Panc1 (cell line): ENCODE data around the gene GPR83. TPM values are rescaled to one million over a fixed set of nuclear protein-coding genes. Genes with fewer than 3 reads are reported as not detected.

Source experiments
- ATAC-seq: fragments of 200-7000 bp; cut with Tn5 transposase; 2 replicates; pipeline ENCODE4 v1.9.1; 2020; ENCODE audit warnings: mild to moderate bottlenecking, moderate library complexity
- BruUV-seq: library from RNA; stranded (reverse); fragments of 400-500 nt; replicated peaks from 2 replicates; lab custom pipeline; 2021; lab: Mats Ljungman, UMichigan
- CTCF ChIA-PET: fragments of 300-600 bp; sonication (Branson Sonifier 250); formaldehyde crosslinking; loops from one replicate; lab custom pipeline; 2022; ENCODE audit warnings: antibody characterized with exemption; lab: Charles Lee
- POLR2A ChIA-PET: fragments of 300-600 bp; sonication (Branson Sonifier 250); formaldehyde crosslinking; loops from one replicate; lab custom pipeline; 2022; ENCODE audit warnings: antibody characterized with exemption; lab: Charles Lee
- DNase-seq: peaks from one replicate; pipeline ENCODE4 v3.0.0-alpha.2; 2010; ENCODE audit warnings: low read depth, low spot score
- H3K27ac ChIP-seq: 2 replicates; pipeline ENCODE4 v1.5.1; 2011; ENCODE audit warnings: mild to moderate bottlenecking, low read length, inconsistent platforms
- H3K27me3 ChIP-seq: fragments of 200-500 bp; sonication (Bioruptor generic); 2 replicates; pipeline ENCODE4 v1.6.0; 2014; ENCODE audit warnings: low read length, inconsistent platforms; ENCODE audit not compliant: control insufficient read depth, insufficient read depth
- H3K36me3 ChIP-seq: fragments of 200-500 bp; sonication (Bioruptor generic); 2 replicates; pipeline ENCODE4 v1.5.1; 2014; ENCODE audit warnings: inconsistent platforms, mild to moderate bottlenecking, low read length, moderate library complexity; ENCODE audit not compliant: control insufficient read depth, insufficient read depth
- H3K4me1 ChIP-seq: 2 replicates; pipeline ENCODE4 v1.5.1; 2011; ENCODE audit warnings: inconsistent platforms, mild to moderate bottlenecking, low read length, moderate library complexity; ENCODE audit not compliant: control insufficient read depth, insufficient read depth
- H3K4me3 ChIP-seq, 2 experiments: 2 replicates each; pipeline ENCODE4 v1.5.1; 2011 to 2012; ENCODE audit warnings: low read depth in 2 of 2, low read length in 2 of 2, mild to moderate bottlenecking in 2 of 2, inconsistent platforms in 1 of 2, moderate library complexity in 1 of 2
- H3K9me3 ChIP-seq: fragments of 200-500 bp; sonication (Bioruptor generic); 2 replicates; pipeline ENCODE4 v1.5.1; 2014; ENCODE audit warnings: low read depth, mild to moderate bottlenecking, inconsistent platforms, low read length, moderate library complexity; ENCODE audit not compliant: control insufficient read depth, insufficient read depth
- CTCF ChIP-seq: fragments of 450-650 bp; IDR thresholded peaks from 2 replicates; pipeline ENCODE4 v1.5.1; 2017; ENCODE audit warnings: mild to moderate bottlenecking
- POLR2AphosphoS5 ChIP-seq: IDR thresholded peaks from 2 replicates; pipeline ENCODE4 v1.6.1; 2012; ENCODE audit warnings: mild to moderate bottlenecking, low read depth, low read length, moderate library complexity
- REST ChIP-seq, 2 experiments: IDR thresholded peaks; 2 replicates each; pipeline ENCODE4 v1.6.1; 2011 to 2012; ENCODE audit warnings: low read depth in 2 of 2, control low read depth in 1 of 2, low read length in 1 of 2, mild to moderate bottlenecking in 1 of 2, moderate library complexity in 1 of 2; ENCODE audit not compliant: insufficient read depth in 1 of 2
- SIN3A ChIP-seq: IDR thresholded peaks from 2 replicates; pipeline ENCODE4 v1.6.1; 2012; ENCODE audit warnings: low read depth, mild to moderate bottlenecking, low read length, moderate library complexity, borderline replicate concordance; ENCODE audit not compliant: insufficient read depth
- TCF7L2 ChIP-seq: IDR thresholded peaks from 2 replicates; pipeline ENCODE4 v1.6.1; 2011; ENCODE audit warnings: mild to moderate bottlenecking, low read depth, low read length, inconsistent platforms
- in situ Hi-C: cut with HindIII; loops from 2 replicates; pipeline ENCODE4 v1.10.0; 2016; ENCODE audit warnings: low sequenced_read_pairs, low pct_unique_long_range_greater_than_20kb
- intact Hi-C: fragments of 100-400 bp; cut with micrococcal nuclease; formaldehyde crosslinking; loops from one replicate; pipeline ENCODE4 v1.10.0; 2022; ENCODE audit not compliant: unreplicated experiment
- total RNA-seq: library from RNA; stranded (reverse); gene quantifications from one replicate; pipeline ENCODE4 v1.2.1, GENCODE V29; 2021; ENCODE audit not compliant: unreplicated experiment

The GPR83 gene
- total RNA-seq, 1 experiment from 2014 or later = 0.05 TPM

GRCh38 chr11:94433049-94433448 is 31.8 kb upstream of the GPR83 start:
- no peak for ATAC-seq
- no peaks in the 10 kb centered on the region for H3K27me3 ChIP-seq
- no peaks in the 10 kb centered on the region for H3K4me1 ChIP-seq
- ChIA-PET CTCF (no interaction called here), POLR2A (no interaction called here)
- no peak for TF ChIP-seq TCF7L2
- TF ChIP-seq POLR2AphosphoS5 = no peak
- TF ChIP-seq REST (IDR thresholded peaks at IDR 0.05; ENCODE audit: insufficient read depth in 1 of 2, low read depth in 2 of 2, low read length in 1 of 2) = no peak
- TF ChIP-seq CTCF = no peak
- no peak for TF ChIP-seq SIN3A
- DNase-seq = no peak
- no TSS peak for BruUV-seq
- no peak overlapping the region for H3K4me3 ChIP-seq
- no peak overlapping the region for H3K27ac ChIP-seq
- H3K9me3 ChIP-seq = no peaks in the 10 kb centered on the region
- in situ Hi-C loops = no loop called here
- H3K36me3 ChIP-seq = peaks cover 10% of the 10 kb centered on the region
- intact Hi-C loops = no loop called here

GRCh38 chr11:94424662-94425061 is 23.4 kb upstream of the GPR83 start:
- no peak overlapping the region for H3K27ac ChIP-seq
- intact Hi-C loops = no loop called here

More at GRCh38 chr11:94424662-94425061, 23.4 kb upstream of the GPR83 start:
- Histone ChIP-seq H3K27me3 (no peaks in the 10 kb centered on the region), H3K4me3 (no peak overlapping the region), H3K4me1 (no peaks in the 10 kb centered on the region), H3K36me3 (peaks cover 4% of the 10 kb centered on the region; the same call in 1 of the 2 replicates), H3K9me3 (no peaks in the 10 kb centered on the region)
- TF ChIP-seq SIN3A (no peak), POLR2AphosphoS5 (no peak), TCF7L2 (no peak), CTCF (no peak)
- POLR2A ChIA-PET = no interaction called here
- CTCF ChIA-PET = interaction anchor here (1.2 kb wide), 1 partner anchor 529 kb away, joined by 3 read pairs; no protein-coding TSS in a partner anchor
- no peak for DNase-seq
- ATAC-seq = no peak
- in situ Hi-C loops = no loop called here
- no TSS peak for BruUV-seq
